Measurements from ENCODE around the gene TMEM168. TPM values are rescaled to one million over a fixed set of nuclear protein-coding genes. Genes with fewer than 3 reads are reported as not detected.

The TMEM168 gene
- total RNA-seq, 5 donors from 2014 or later (not counting 1 experiment from before 2014, with no cell fraction given), result 16.0 to 24.1 (median 20.3) TPM

- no peak overlapping the region for H3K27ac Mint-ChIP-seq
- Histone ChIP-seq H3K27ac (ENCODE audit: low read length) (no peak overlapping the region), H3K4me3 (ENCODE audit: control insufficient read depth in 1 of 2, extremely low read depth in 1 of 2, low read length in 1 of 2) (no peak overlapping the region), H3K4me1 (ENCODE audit: control insufficient read depth in 1 of 2, extremely low read depth in 1 of 2, insufficient read depth in 2 of 2, low read length in 2 of 2) (no peaks in the 10 kb centered on the region), H3K36me3 (ENCODE audit: control insufficient read depth in 2 of 2, extremely low read depth in 1 of 2, insufficient read depth in 1 of 2, low read length in 1 of 2) (no peaks in the 10 kb centered on the region), H3K9me3 (no peaks in the 10 kb centered on the region), H3K27me3 (replicated peaks in 1 of 2; ENCODE audit: control insufficient read depth in 2 of 2, extremely low read depth in 1 of 2, insufficient read depth in 2 of 2, low read length in 1 of 2) (no peaks in the 10 kb centered on the region)
- H3K36me3 Mint-ChIP-seq, result no peaks in the 10 kb centered on the region
- peaks cover 0 to 2% (median 0%) of the 10 kb centered on the region in 3 donors for H3K9me3 Mint-ChIP-seq
- ATAC-seq (replicated peaks in 1 of 4) (no peak), DNase-seq (no peak)
- ChIA-PET POLR2A (no interaction called here), CTCF (no interaction called here)
- H3K27me3 Mint-ChIP-seq, result peaks cover 6 to 10% of the 10 kb centered on the region in 2 donors
- no peak overlapping the region for H3K4me3 Mint-ChIP-seq
- WGBS (ENCODE audit: insufficient coverage), result 50% methylated on average over 1 of the region's 1 CpG
- no peaks in the 10 kb centered on the region for H3K4me1 Mint-ChIP-seq
These were observed 68.8 kb downstream of the TMEM168 start for GRCh38 chr7:112721366-112721765.

DNA sequence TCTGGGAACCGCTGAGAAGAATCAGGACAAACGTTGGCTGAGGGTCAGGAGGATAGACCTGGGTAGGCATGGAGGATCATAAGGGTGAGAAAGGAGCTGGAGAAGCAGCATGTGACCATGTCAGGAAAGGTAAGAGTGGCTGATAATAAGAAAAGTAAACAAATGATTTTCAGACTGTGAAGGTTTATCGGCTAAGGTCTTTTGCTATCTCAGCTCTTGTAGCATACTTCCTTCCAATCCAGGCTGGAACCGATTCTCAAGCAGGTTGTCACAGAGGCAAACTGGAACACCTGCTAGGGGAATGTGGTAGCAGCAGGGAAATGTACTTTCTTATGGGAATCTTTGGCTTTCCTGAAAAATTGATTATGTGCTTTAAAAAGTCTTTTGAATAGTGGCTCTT, 74.7 kb downstream of the TMEM168 start:
- Histone ChIP-seq H3K4me3 (ENCODE audit: control insufficient read depth in 1 of 2, extremely low read depth in 1 of 2, low read length in 1 of 2) (no peak overlapping the region), H3K27me3 (replicated peaks in 1 of 2; ENCODE audit: control insufficient read depth in 2 of 2, extremely low read depth in 1 of 2, insufficient read depth in 2 of 2, low read length in 1 of 2) (no peaks in the 10 kb centered on the region), H3K27ac (ENCODE audit: low read length) (no peak overlapping the region), H3K9me3 (no peaks in the 10 kb centered on the region), H3K36me3 (ENCODE audit: control insufficient read depth in 2 of 2, extremely low read depth in 1 of 2, insufficient read depth in 1 of 2, low read length in 1 of 2) (no peaks in the 10 kb centered on the region), H3K4me1 (ENCODE audit: control insufficient read depth in 1 of 2, extremely low read depth in 1 of 2, insufficient read depth in 2 of 2, low read length in 2 of 2) (no peaks in the 10 kb centered on the region)
- ChIA-PET CTCF (no interaction called here), POLR2A (no interaction called here)
- Mint-ChIP-seq H3K9me3 (peaks cover 0 to 2% (median 0%) of the 10 kb centered on the region in 3 donors), H3K36me3 (no peaks in the 10 kb centered on the region), H3K4me1 (no peaks in the 10 kb centered on the region), H3K27me3 (no peaks in the 10 kb centered on the region), H3K4me3 (no peak overlapping the region), H3K27ac (no peak overlapping the region)
- 93% methylated on average over 2 of the region's 4 CpGs for WGBS (ENCODE audit: insufficient coverage)
- ATAC-seq (replicated peaks in 1 of 4) (no peak), DNase-seq (no peak)

GRCh38 chr7:112714917-112715316, 75.3 kb downstream of the TMEM168 start:
- no peak for DNase-seq
- WGBS (ENCODE audit: insufficient coverage), result no CpG with 5 or more reads among the region's 2 CpGs
- no peak for ATAC-seq (replicated peaks in 1 of 4)
- no peaks in the 10 kb centered on the region for H3K36me3 Mint-ChIP-seq
- ChIA-PET CTCF (no interaction called here), POLR2A (interaction anchor here in 1 of 2 donors (0.7 kb wide), 1 partner anchor 60 kb away, joined by 4 read pairs; no protein-coding TSS in a partner anchor)
- no peak overlapping the region for H3K4me3 ChIP-seq (ENCODE audit: control insufficient read depth in 1 of 2, extremely low read depth in 1 of 2, low read length in 1 of 2)
- no peaks in the 10 kb centered on the region for H3K27me3 ChIP-seq (replicated peaks in 1 of 2; ENCODE audit: control insufficient read depth in 2 of 2, extremely low read depth in 1 of 2, insufficient read depth in 2 of 2, low read length in 1 of 2)
- no peaks in the 10 kb centered on the region for H3K9me3 ChIP-seq
- no peaks in the 10 kb centered on the region for H3K36me3 ChIP-seq (ENCODE audit: control insufficient read depth in 2 of 2, extremely low read depth in 1 of 2, insufficient read depth in 1 of 2, low read length in 1 of 2)
- H3K27ac ChIP-seq (ENCODE audit: low read length), result no peak overlapping the region
- H3K27me3 Mint-ChIP-seq, result peaks cover 0 to under 1% of the 10 kb centered on the region in 2 donors
- H3K4me1 ChIP-seq (ENCODE audit: control insufficient read depth in 1 of 2, extremely low read depth in 1 of 2, insufficient read depth in 2 of 2, low read length in 2 of 2), result no peaks in the 10 kb centered on the region
- H3K9me3 Mint-ChIP-seq, result peaks cover 0 to 2% (median 0%) of the 10 kb centered on the region in 3 donors
- no peaks in the 10 kb centered on the region for H3K4me1 Mint-ChIP-seq
- H3K27ac Mint-ChIP-seq, result no peak overlapping the region
- H3K4me3 Mint-ChIP-seq, result no peak overlapping the region

Data from T-cell (primary cell).